Tibial nerve (tissue), 4 donors: ENCODE results near the gene AFF2.

Experiments used
- CTCF ChIP-seq, 5 experiments: fragments of 200-600 bp in 3 of 5; fragments of 450-650 bp in 2 of 5; sonication (generic) in 3 of 5; IDR thresholded peaks; one replicate each; pipeline ENCODE4 v1.5.1; 2016 to 2019; ENCODE audit warnings: antibody characterized with exemption in 5 of 5, mild to moderate bottlenecking in 3 of 5, moderate library complexity in 2 of 5
- EP300 ChIP-seq, 2 donors: sonication (generic); formaldehyde crosslinking; IDR thresholded peaks; one replicate each; pipeline ENCODE4 v1.6.1; 2017; ENCODE audit warnings: antibody characterized with exemption in 2 of 2, mild to moderate bottlenecking in 1 of 2
- POLR2A ChIP-seq, 2 donors: fragments of 450-650 bp; IDR thresholded peaks; one replicate each; pipeline ENCODE4 v1.6.1; 2017; ENCODE audit warnings: antibody characterized with exemption in 2 of 2, mild to moderate bottlenecking in 2 of 2, moderate library complexity in 2 of 2

- no peak for TF ChIP-seq CTCF (IDR thresholded peaks at IDR 0.05)
- no peak for TF ChIP-seq POLR2A (IDR thresholded peaks at IDR 0.05)
- TF ChIP-seq EP300 (IDR thresholded peaks at IDR 0.05): no peak
These were observed 164.6 kb downstream of the AFF2 start for GRCh38 chrX:148664995-148665394.
